Fibroblast of lung (primary cell): Measurements from ENCODE around the gene CENPP. TPM values are rescaled to one million over a fixed set of nuclear protein-coding genes. Genes with fewer than 3 reads are reported as not detected.
A peak's percentile ranks its signal among the peaks of the same experiment; 100 is the strongest.

Experiments
- DNase-seq, 2 donors: peaks; one replicate each; pipeline versions ENCODE4 v3.0.0 to v3.0.0-alpha.2; 2010; ENCODE audit warnings: low read depth in 2 of 2
- H2AFZ ChIP-seq: 2 replicates; pipeline ENCODE4 v1.5.1; 2012; ENCODE audit warnings: low read length, control low read depth, inconsistent platforms
- H3K27ac ChIP-seq: 2 replicates; pipeline ENCODE4 v1.5.1; 2011; ENCODE audit warnings: low read length, control low read depth; ENCODE audit not compliant: insufficient read depth
- H3K27me3 ChIP-seq: 2 replicates; pipeline ENCODE4 v1.5.1; 2011; ENCODE audit warnings: mild to moderate bottlenecking, low read length; ENCODE audit not compliant: control insufficient read depth, insufficient read depth
- H3K36me3 ChIP-seq: 2 replicates; pipeline ENCODE4 v1.5.1; 2011; ENCODE audit warnings: low read length; ENCODE audit not compliant: control insufficient read depth, insufficient read depth
- H3K4me1 ChIP-seq: 2 replicates; pipeline ENCODE4 v1.5.1; 2011; ENCODE audit warnings: low read length; ENCODE audit not compliant: control insufficient read depth, insufficient read depth; ENCODE audit errors: extremely low read depth
- H3K4me2 ChIP-seq: 2 replicates; pipeline ENCODE4 v1.5.1; 2011; ENCODE audit warnings: low read length, control low read depth; ENCODE audit not compliant: insufficient read depth; ENCODE audit errors: extremely low read depth
- H3K4me3 ChIP-seq, 4 experiments: fragments of 200-600 bp in 1 of 4; sonication (generic) in 1 of 4; replicated peaks in 1 of 4; 2 replicates each; pipeline ENCODE4 v1.5.1; 2011 to 2016; ENCODE audit warnings: low read length in 4 of 4, low read depth in 3 of 4, mild to moderate bottlenecking in 3 of 4, control low read depth in 2 of 4, inconsistent platforms in 1 of 4, mixed read lengths in 1 of 4; ENCODE audit not compliant: insufficient read depth in 1 of 4; ENCODE audit errors: control extremely low read depth in 1 of 4
- H3K79me2 ChIP-seq: 2 replicates; pipeline ENCODE4 v1.5.1; 2012; ENCODE audit warnings: mild to moderate bottlenecking, low read length, inconsistent platforms; ENCODE audit not compliant: control insufficient read depth, insufficient read depth
- H3K9ac ChIP-seq: 2 replicates; pipeline ENCODE4 v1.5.1; 2011; ENCODE audit warnings: mild to moderate bottlenecking, low read length, control low read depth; ENCODE audit not compliant: insufficient read depth
- H3K9me3 ChIP-seq: 2 replicates; pipeline ENCODE4 v1.5.1; 2012; ENCODE audit warnings: low read depth, low read length; ENCODE audit not compliant: control insufficient read depth, insufficient read depth
- H4K20me1 ChIP-seq: 2 replicates; pipeline ENCODE4 v1.5.1; 2011; ENCODE audit warnings: low read length; ENCODE audit not compliant: control insufficient read depth, insufficient read depth; ENCODE audit errors: extremely low read depth
- EZH2 ChIP-seq: IDR thresholded peaks from 2 replicates; pipeline ENCODE4 v1.5.1; 2012; ENCODE audit warnings: low read length, control low read depth, mild to moderate bottlenecking; ENCODE audit errors: missing control alignments
- polyA plus RNA-seq, 2 donors: library from polyadenylated mRNA; depleted of rRNA in 1 of 2; stranded (reverse) in 1 of 2; unstranded in 1 of 2; fragments of >200 nt; gene quantifications; 2 replicates each; pipeline ENCODE4 v1.2.1, GENCODE V29; 2011 to 2012; ENCODE audit warnings: missing spikeins in 1 of 2
- total RNA-seq: library from RNA; depleted of rRNA; stranded (reverse); fragments of >200 nt; gene quantifications from 2 replicates; pipeline ENCODE4 v1.2.1, GENCODE V29; 2014
- TF ChIP-seq, protein P1 (sequence below), 2 donors: IDR thresholded peaks in 1 of 2; conservative IDR thresholded peaks in 1 of 2; 1 replicate in 1 of 2; 2 replicates in 1 of 2; pipeline ENCODE4 v1.5.1; 2011 to 2012; ENCODE audit warnings: low read length in 2 of 2, control low read depth in 1 of 2, inconsistent platforms in 1 of 2, low read depth in 1 of 2, mild to moderate bottlenecking in 1 of 2

CENPP gene
- total and polyA plus RNA-seq, 2 donors (not counting 1 experiment from before 2014, with no cell fraction given): 1.7 to 2.4 TPM

DNA sequence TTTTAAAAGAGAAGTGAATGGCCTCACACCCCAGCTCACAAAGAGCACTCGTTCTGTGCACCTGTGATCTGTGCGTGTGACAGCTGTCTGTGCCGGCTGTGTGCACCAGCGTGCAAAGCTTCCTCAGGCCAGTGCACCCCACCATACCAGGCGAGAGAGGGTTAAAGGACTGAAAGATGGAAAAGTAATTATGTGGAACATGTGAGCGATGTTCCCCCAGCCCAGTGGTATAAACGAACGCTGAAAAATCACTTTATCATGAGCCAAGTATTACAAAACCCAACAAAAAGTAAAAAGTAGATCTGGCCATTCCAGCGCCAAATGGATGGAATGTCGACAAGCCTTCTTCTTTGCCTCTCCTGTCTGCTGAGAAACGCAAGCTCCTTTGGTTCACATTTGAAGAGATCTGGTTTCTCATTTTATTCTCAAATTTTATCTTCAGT lies 290.5 kb downstream of the CENPP start:
- Histone ChIP-seq H3K4me1 (peaks cover 20% of the 10 kb centered on the region), H3K27ac (peak overlapping the region; percentile 24), H3K4me3 (peak overlapping the region in 1 of 4 experiments; percentile 21), H3K9ac (no peak overlapping the region), H3K79me2 (no peaks in the 10 kb centered on the region), H3K36me3 (peaks cover 20% of the 10 kb centered on the region), H3K4me2 (peak overlapping the region; percentile 70), H3K9me3 (no peaks in the 10 kb centered on the region), H2AFZ (no peak overlapping the region), H3K27me3 (no peaks in the 10 kb centered on the region), H4K20me1 (no peaks in the 10 kb centered on the region)
- TF ChIP-seq, protein P1, sequence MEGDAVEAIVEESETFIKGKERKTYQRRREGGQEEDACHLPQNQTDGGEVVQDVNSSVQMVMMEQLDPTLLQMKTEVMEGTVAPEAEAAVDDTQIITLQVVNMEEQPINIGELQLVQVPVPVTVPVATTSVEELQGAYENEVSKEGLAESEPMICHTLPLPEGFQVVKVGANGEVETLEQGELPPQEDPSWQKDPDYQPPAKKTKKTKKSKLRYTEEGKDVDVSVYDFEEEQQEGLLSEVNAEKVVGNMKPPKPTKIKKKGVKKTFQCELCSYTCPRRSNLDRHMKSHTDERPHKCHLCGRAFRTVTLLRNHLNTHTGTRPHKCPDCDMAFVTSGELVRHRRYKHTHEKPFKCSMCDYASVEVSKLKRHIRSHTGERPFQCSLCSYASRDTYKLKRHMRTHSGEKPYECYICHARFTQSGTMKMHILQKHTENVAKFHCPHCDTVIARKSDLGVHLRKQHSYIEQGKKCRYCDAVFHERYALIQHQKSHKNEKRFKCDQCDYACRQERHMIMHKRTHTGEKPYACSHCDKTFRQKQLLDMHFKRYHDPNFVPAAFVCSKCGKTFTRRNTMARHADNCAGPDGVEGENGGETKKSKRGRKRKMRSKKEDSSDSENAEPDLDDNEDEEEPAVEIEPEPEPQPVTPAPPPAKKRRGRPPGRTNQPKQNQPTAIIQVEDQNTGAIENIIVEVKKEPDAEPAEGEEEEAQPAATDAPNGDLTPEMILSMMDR (conservative IDR thresholded peaks at IDR 0.05 in 1 of 2, IDR thresholded peaks at IDR 0.05 in 1 of 2; ENCODE audit: low read depth in 1 of 2, low read length in 2 of 2): no peak
- no peak for TF ChIP-seq EZH2
- peak in 1 of 2 donors; percentile 32 for DNase-seq

DNA sequence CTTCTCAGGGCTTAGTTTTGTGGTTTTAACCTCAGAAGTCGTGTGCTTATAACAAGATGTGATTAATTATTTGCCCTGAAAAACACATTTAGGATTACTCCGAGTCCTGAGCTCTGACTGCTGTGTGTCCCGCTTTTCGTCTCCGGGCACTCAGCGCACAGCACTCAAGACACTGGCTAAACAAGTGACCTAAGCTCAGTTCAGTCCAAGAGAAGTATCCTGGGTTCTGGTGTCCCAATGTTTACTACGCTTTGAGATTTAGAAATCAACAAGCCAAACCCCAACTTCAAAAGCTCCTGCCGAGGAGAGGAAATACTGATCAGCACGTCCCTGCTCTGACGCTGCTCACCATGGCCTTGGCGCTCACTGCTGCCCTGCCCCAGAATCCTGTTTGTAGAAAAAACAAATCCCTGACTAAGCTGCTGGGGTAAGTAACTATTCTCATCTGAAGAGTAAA lies 290.9 kb downstream of the CENPP start:
- H3K9me3 ChIP-seq: no peaks in the 10 kb centered on the region
- H3K4me3 ChIP-seq: peak overlapping the region in 1 of 4 experiments; percentile 21
- no peaks in the 10 kb centered on the region for H3K27me3 ChIP-seq
- H3K36me3 ChIP-seq: peaks cover 19% of the 10 kb centered on the region
- peak overlapping the region; percentile 70 for H3K4me2 ChIP-seq
- H3K4me1 ChIP-seq: peaks cover 20% of the 10 kb centered on the region
- H4K20me1 ChIP-seq: no peaks in the 10 kb centered on the region
- TF ChIP-seq, protein P1 (conservative IDR thresholded peaks at IDR 0.05 in 1 of 2, IDR thresholded peaks at IDR 0.05 in 1 of 2; ENCODE audit: low read depth in 1 of 2, low read length in 2 of 2): no peak
- TF ChIP-seq EZH2: no peak
- DNase-seq: peak in 1 of 2 donors; percentile 59
- no peaks in the 10 kb centered on the region for H3K79me2 ChIP-seq
- H3K27ac ChIP-seq: peak overlapping the region; percentile 24
- H3K9ac ChIP-seq: no peak overlapping the region
- no peak overlapping the region for H2AFZ ChIP-seq

DNA sequence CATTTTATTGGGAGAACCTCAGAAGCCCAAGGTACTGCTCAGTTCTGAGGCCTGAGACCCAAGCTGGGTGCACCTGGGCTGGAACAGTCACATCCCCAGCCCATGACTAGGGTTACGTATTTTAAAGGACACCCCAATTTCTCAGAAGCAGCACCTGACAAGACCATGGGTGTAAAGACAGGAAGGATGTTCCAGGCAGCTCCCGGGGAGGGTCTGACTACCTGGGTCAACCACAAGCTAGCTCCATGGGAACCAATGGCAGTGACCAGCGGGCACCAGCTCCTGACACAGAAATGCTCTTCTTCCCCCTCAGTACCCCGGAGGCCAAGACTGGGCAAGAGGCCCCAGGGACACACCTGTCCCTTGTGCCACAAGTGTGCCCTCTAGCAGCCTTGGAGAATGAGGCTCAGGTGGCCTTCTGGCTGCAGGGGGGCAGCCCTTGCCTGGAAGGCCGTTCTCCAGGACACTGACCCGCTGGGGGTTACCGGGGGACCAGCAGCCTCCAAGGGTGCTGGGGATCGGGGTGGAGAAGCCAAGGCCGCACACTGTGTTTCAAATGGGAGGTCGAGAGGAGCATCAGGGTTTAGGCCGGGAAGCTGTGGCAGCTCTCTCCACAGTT lies 291.6 kb downstream of the CENPP start:
- H3K27me3 ChIP-seq: no peaks in the 10 kb centered on the region
- H3K9me3 ChIP-seq: no peaks in the 10 kb centered on the region
- H3K4me2 ChIP-seq: no peak overlapping the region
- no peak overlapping the region for H2AFZ ChIP-seq
- H3K79me2 ChIP-seq: no peaks in the 10 kb centered on the region
- no peak for TF ChIP-seq EZH2
- TF ChIP-seq, protein P1 (conservative IDR thresholded peaks at IDR 0.05 in 1 of 2, IDR thresholded peaks at IDR 0.05 in 1 of 2; ENCODE audit: low read depth in 1 of 2, low read length in 2 of 2): no peak
- DNase-seq: no peak
- no peak overlapping the region for H3K9ac ChIP-seq
- no peak overlapping the region for H3K27ac ChIP-seq
- H4K20me1 ChIP-seq: no peaks in the 10 kb centered on the region
- peaks cover 20% of the 10 kb centered on the region for H3K4me1 ChIP-seq
- H3K4me3 ChIP-seq: no peak overlapping the region
- H3K36me3 ChIP-seq: peaks cover 15% of the 10 kb centered on the region
